HG03196 (cell line): ENCODE measurements around the gene CFAP69.
"Not testable (repeated sequence)": the region's sequence is repeated elsewhere in the genome, so short reads cannot be mapped to it uniquely, and the experiment has no call there.

Source experiments
- ATAC-seq: cut with Tn5 transposase; IDR thresholded peaks from one replicate; pipeline ENCODE4 v1.9.1; 2021; ENCODE audit not compliant: unreplicated experiment

CFAP69 gene

GRCh38 chr7:90230834-90231233 is 14.1 kb upstream of the CFAP69 start:
- no peak for ATAC-seq

GRCh38 chr7:90231304-90231703 is 13.7 kb upstream of the CFAP69 start:
- no peak for ATAC-seq

- no peak for ATAC-seq
Measured at GRCh38 chr7:90232430-90232829, 12.5 kb upstream of the CFAP69 start.

- no peak for ATAC-seq
Measured at GRCh38 chr7:90233569-90233968, 11.4 kb upstream of the CFAP69 start.

GRCh38 chr7:90236721-90237289 is 8.2 kb upstream of the CFAP69 start:
- ATAC-seq, result no peak

- no peak for ATAC-seq
Measured at GRCh38 chr7:90238022-90238421, 7.0 kb upstream of the CFAP69 start.

- no peak for ATAC-seq
Measured at GRCh38 chr7:90238583-90238982, 6.4 kb upstream of the CFAP69 start.

- ATAC-seq, result no peak
Measured at GRCh38 chr7:90239050-90239449, 5.9 kb upstream of the CFAP69 start.

- no peak for ATAC-seq
Measured at GRCh38 chr7:90239625-90240228, 5.2 kb upstream of the CFAP69 start.

- ATAC-seq, result peak; percentile 55
Measured at GRCh38 chr7:90242369-90243168, 2.4 kb upstream of the CFAP69 start.

GRCh38 chr7:90243556-90243955 is 1.4 kb upstream of the CFAP69 start:
- no peak for ATAC-seq

- ATAC-seq, result peak; percentile 4
Measured at GRCh38 chr7:90244565-90244908, 437 bp upstream of the CFAP69 start.

GRCh38 chr7:90246171-90246570 is 1.2 kb downstream of the CFAP69 start:
- no peak for ATAC-seq

- ATAC-seq, result no peak
Measured at GRCh38 chr7:90248706-90249105, 3.7 kb downstream of the CFAP69 start.

- ATAC-seq, result no peak
Measured at GRCh38 chr7:90250601-90251303, 5.8 kb downstream of the CFAP69 start.

- no peak for ATAC-seq
Measured at GRCh38 chr7:90251304-90251635, 6.3 kb downstream of the CFAP69 start.

- not testable (repeated sequence) for ATAC-seq
Measured at GRCh38 chr7:90256011-90256410, 11.0 kb downstream of the CFAP69 start.

GRCh38 chr7:90256778-90257177 is 11.8 kb downstream of the CFAP69 start:
- no peak for ATAC-seq

GRCh38 chr7:90261441-90261840 is 16.5 kb downstream of the CFAP69 start:
- ATAC-seq, result no peak

- peak; percentile 60 for ATAC-seq
Measured at GRCh38 chr7:90262438-90262837, 17.5 kb downstream of the CFAP69 start.

- ATAC-seq, result no peak
Measured at GRCh38 chr7:90266808-90267207, 21.8 kb downstream of the CFAP69 start.
